Large intestine (tissue), 3 donors: Measurements from ENCODE around the gene NONO. TPM values are rescaled to one million over a fixed set of nuclear protein-coding genes. Genes with fewer than 3 reads are reported as not detected.
A peak's percentile ranks its signal among the peaks of the same experiment; 100 is the strongest.
"Not testable (repeated sequence)": the region's sequence is repeated elsewhere in the genome, so short reads cannot be mapped to it uniquely, and the experiment has no call there.

Experiments
- DNase-seq, 2 donors: peaks; one replicate each; pipeline versions ENCODE4 v3.0.0 to v3.0.0-alpha.2; 2013
- H3K27ac ChIP-seq: one replicate; pipeline ENCODE4 v1.5.1; 2013; ENCODE audit warnings: low read length
- H3K27me3 ChIP-seq: 2 replicates; pipeline ENCODE4 v1.6.1; 2013; ENCODE audit warnings: low read length; ENCODE audit not compliant: control insufficient read depth, insufficient read depth
- H3K36me3 ChIP-seq: 2 replicates; pipeline ENCODE4 v1.6.1; 2013; ENCODE audit warnings: low read length; ENCODE audit not compliant: control insufficient read depth, insufficient read depth
- H3K4me1 ChIP-seq: one replicate; pipeline ENCODE4 v1.6.1; 2013; ENCODE audit warnings: low read length; ENCODE audit not compliant: control insufficient read depth, insufficient read depth
- H3K4me3 ChIP-seq: one replicate; pipeline ENCODE4 v1.5.1; 2013; ENCODE audit warnings: low read length
- H3K9me3 ChIP-seq: one replicate; pipeline ENCODE4 v1.6.1; 2013; ENCODE audit warnings: mild to moderate bottlenecking, low read depth, low read length, moderate library complexity; ENCODE audit not compliant: control insufficient read depth
- WGBS: methylation state at CpG from one replicate; pipeline ENCODE4 v1.1.5; 2013; ENCODE audit warnings: low lambda C conversion rate; ENCODE audit not compliant: insufficient coverage; 5-methylcytosine and 5-hydroxymethylcytosine counted together
- polyA plus RNA-seq: library from polyadenylated mRNA; unstranded; fragments of 120-200 nt; gene quantifications from one replicate; pipeline ENCODE4 v1.2.1, GENCODE V29; 2013

The NONO gene
- polyA plus RNA-seq, 1 donor = 339 TPM

DNA sequence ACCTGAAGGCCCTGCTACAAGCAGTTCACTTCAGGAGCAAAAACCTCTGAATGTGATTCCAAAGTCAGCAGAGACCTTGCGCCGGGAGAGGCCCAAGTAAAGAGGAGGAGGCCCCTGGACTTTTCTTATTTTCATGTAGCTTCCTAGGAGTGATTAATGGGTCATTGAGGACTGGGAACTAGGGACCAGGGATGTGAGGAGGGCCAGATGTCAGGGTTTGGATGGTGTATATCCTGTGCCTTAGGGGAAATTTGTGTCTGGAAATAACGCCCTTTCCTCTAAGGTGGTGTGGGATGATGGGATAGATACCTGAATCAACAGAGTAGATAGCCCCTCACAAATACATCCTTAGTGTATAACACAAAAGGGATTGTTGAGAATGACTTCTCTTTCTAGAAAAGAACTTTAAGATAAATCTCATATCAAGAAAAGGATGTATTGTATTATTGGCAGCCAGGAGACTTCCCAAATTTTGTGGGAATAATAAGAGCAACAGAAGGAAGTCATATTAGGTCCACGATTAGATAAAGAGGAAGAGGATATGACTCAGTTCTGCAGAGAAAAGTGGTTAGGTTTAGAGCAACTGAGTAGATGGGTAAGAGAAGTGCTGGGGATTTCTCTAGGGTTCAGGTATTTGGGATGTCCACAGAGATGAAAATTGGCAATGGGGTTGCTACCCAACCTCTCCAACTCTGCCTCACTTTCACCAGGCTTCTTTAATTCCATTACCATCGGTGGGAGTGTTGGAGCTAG lies 19.2 kb downstream of the NONO start:
- Histone ChIP-seq H3K36me3 (peaks cover 25% of the 10 kb centered on the region), H3K4me1 (peaks cover 18% of the 10 kb centered on the region), H3K4me3 (no peak overlapping the region), H3K27me3 (no peaks in the 10 kb centered on the region), H3K9me3 (no peaks in the 10 kb centered on the region), H3K27ac (peak overlapping the region; percentile 70)
- WGBS = no CpG with 5 or more reads among the region's 5 CpGs
- no peak for DNase-seq

DNA sequence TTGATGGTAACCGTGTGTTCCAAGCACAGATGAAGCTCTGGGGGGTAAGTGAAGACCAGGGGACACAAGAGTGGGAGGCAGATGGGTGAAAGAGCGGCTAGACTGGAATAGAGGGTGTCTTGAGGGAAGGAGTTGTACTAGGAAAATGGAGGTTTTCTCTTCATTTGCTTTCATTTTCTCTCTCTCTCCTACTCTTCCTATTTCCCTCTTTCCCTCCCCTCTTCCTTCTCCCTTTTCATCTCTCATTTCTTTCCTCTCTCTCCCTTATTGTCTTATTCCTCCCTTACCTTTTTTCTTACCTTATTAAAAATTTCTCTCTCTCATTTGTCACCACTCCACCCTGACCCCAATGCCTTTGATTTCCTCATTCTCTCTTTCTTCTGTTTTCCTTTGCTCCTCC lies 21.1 kb downstream of the NONO start:
- Histone ChIP-seq H3K4me1 (peaks cover 18% of the 10 kb centered on the region), H3K36me3 (peaks cover 8% of the 10 kb centered on the region), H3K27ac (no peak overlapping the region), H3K27me3 (no peaks in the 10 kb centered on the region), H3K9me3 (no peaks in the 10 kb centered on the region), H3K4me3 (no peak overlapping the region)
- no CpG with 5 or more reads among the region's 2 CpGs for WGBS
- DNase-seq = no peak

DNA sequence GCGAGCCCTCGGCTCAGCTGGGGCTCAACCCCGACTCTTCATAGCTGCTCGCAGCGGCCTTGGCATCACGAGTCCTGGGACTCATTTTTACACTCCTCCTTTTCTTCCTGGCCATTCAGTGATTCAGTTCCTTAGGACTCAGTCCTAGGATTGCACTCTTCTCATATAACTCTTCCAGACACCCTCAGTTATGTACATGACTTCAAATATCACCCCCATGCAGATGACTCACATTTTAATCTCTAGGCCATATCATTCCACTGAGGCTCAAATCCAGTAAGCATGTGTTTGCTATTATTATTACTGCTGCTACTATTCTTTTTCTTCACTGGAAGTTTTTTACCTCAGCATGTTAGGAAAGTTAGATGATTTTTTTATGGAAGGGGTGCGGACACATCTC lies 32.5 kb downstream of the NONO start:
- no peak overlapping the region for H3K4me3 ChIP-seq
- no peak overlapping the region for H3K27ac ChIP-seq
- H3K36me3 ChIP-seq = no peaks in the 10 kb centered on the region
- H3K4me1 ChIP-seq = no peaks in the 10 kb centered on the region
- DNase-seq = no peak
- no peaks in the 10 kb centered on the region for H3K27me3 ChIP-seq
- no peaks in the 10 kb centered on the region for H3K9me3 ChIP-seq
- no CpG with 5 or more reads among the region's 7 CpGs for WGBS

DNA sequence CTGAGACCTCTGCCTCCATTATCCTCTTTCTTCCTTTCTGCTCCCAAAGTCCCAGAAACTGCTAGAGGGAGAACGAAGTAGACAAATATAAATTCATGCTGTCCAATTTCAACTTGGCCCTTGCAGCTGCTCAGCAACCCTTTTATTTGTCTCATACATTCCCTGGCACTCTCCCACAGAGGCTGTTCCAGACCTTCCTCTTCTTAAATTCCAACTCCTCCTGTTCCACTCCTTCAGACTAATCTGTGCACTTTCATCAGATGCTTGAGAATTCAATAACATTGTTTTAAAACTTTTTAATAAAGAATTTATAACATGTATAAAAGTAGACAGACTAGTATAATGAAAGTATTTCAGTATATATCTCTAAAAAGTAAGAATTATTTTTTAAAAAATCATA lies 33.5 kb downstream of the NONO start:
- H3K4me3 ChIP-seq, H3K27ac ChIP-seq, H3K27me3 ChIP-seq, H3K9me3 ChIP-seq, DNase-seq, H3K4me1 ChIP-seq, H3K36me3 ChIP-seq: not testable (repeated sequence)
- WGBS = no CpG with 5 or more reads among the region's 1 CpG

DNA sequence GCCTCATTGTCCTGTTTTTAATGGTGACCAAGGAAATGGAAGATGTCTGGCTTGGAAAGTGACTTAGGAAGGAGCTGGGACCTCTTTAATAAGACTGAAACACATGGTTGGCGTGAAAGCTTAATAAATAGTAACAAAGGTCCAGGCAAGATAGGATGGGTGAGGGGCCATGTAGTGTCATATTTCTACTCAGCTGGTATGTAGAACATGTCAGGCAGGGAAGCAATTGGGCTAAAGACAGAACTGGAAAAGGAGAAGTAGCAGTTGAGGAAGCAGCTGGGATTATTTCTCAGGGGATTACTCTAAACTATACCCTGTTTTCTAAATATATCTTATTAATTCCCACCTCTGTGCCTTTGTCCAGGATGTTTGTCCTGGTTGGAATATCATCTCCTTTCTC lies 36.7 kb downstream of the NONO start:
- Histone ChIP-seq H3K27ac (no peak overlapping the region), H3K36me3 (no peaks in the 10 kb centered on the region), H3K9me3 (no peaks in the 10 kb centered on the region), H3K4me3 (no peak overlapping the region), H3K4me1 (no peaks in the 10 kb centered on the region), H3K27me3 (no peaks in the 10 kb centered on the region)
- DNase-seq = no peak
- no CpG with 5 or more reads among the region's 1 CpG for WGBS

DNA sequence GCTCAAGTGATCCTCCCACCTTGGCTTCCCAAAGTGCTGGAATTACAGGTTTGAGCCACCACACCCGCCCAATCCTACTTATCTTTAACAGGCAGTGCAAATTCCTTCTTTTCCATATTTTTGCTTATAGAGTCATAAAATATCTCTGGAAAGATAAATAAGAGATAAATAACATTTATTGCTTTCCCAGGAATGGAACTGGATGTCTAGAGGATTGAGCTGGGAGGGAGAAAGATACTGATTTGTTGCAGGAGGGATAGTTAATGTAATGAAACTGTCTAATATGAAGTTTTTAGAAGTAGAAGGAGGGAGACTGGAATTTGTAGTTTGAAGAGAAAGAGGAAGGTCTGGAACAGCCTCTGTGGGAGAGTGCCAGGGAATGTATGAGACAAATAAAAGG lies 38.3 kb downstream of the NONO start:
- Histone ChIP-seq H3K4me3 (no peak overlapping the region), H3K36me3 (no peaks in the 10 kb centered on the region), H3K27me3 (no peaks in the 10 kb centered on the region), H3K4me1 (no peaks in the 10 kb centered on the region), H3K27ac (no peak overlapping the region), H3K9me3 (no peaks in the 10 kb centered on the region)
- no CpG with 5 or more reads among the region's 1 CpG for WGBS
- no peak for DNase-seq

DNA sequence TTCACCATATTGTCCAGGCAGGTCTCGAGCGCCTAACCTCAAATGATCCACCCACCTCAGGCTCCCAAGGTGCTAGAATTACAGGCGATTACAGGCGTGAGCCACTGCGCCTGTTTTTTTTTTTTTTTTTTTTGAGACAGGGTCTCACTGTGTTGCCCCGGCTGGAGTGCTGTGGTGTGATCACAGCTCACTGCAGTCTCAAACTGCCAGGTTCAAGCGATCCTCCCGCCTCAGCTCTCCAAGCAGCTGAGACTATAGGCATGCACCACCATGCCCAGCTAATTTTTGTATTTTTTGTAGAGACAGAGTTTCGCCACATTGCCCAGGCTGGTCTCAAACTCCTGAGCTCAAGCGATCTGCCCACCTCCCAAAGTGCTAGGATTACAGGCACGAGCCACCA lies 41.0 kb downstream of the NONO start:
- not testable (repeated sequence) for H3K4me1 ChIP-seq, H3K36me3 ChIP-seq, H3K4me3 ChIP-seq, H3K27me3 ChIP-seq, H3K27ac ChIP-seq, DNase-seq, H3K9me3 ChIP-seq
- no CpG with 5 or more reads among the region's 11 CpGs for WGBS

DNA sequence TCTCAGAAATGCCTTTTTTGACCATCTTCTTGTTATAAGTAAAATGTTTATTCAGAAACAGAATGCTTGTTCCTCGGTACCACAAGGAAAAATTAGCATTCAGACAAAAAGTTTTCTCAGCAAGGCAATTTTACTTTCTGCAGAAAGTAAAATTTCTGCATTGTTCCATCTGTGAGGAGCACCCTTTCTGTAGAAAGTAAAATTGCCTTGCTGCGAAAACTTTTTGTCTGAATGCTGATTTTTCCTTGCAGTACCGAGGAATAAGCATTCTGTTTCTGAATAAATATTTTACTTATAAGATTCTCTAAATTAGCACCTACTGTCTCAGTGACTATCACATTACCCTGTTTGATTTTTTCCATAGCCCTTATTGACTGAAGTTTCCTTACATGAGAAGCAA lies 43.0 kb downstream of the NONO start:
- H3K27me3 ChIP-seq = no peaks in the 10 kb centered on the region
- no peak for DNase-seq
- no peaks in the 10 kb centered on the region for H3K36me3 ChIP-seq
- no peaks in the 10 kb centered on the region for H3K4me1 ChIP-seq
- no peak overlapping the region for H3K27ac ChIP-seq
- H3K4me3 ChIP-seq = no peak overlapping the region
- no CpG with 5 or more reads among the region's 3 CpGs for WGBS
- no peaks in the 10 kb centered on the region for H3K9me3 ChIP-seq

DNA sequence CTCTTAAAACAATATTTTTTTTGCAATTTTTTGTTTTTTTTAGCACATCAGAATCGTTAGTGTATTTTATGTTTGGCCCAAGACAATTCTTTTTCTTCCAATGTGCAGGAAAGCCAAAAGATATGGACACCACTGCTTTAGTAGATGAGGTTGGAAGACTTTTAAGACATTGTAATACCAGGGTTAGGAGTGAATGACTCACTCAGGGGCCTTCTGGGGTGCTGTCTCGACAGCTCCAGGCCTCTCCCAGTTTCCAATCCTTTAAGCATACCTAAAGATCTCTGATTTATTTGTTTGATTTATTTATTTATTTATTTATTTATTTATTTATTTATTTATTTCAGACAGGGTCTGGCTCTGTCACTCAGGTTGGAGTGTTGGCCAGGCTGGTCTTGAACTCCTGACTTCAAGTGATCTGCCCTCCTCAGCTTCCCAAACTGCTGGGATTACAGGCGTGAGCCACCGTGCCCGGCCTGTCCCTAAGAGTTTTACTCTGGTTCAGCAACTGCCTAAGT lies 65.8 kb downstream of the NONO start:
- H3K27me3 ChIP-seq, H3K9me3 ChIP-seq, H3K4me1 ChIP-seq, H3K27ac ChIP-seq, H3K4me3 ChIP-seq, H3K36me3 ChIP-seq: not testable (repeated sequence)
- no CpG with 5 or more reads among the region's 5 CpGs for WGBS
- peak in 1 of 2 donors; percentile 1 for DNase-seq

DNA sequence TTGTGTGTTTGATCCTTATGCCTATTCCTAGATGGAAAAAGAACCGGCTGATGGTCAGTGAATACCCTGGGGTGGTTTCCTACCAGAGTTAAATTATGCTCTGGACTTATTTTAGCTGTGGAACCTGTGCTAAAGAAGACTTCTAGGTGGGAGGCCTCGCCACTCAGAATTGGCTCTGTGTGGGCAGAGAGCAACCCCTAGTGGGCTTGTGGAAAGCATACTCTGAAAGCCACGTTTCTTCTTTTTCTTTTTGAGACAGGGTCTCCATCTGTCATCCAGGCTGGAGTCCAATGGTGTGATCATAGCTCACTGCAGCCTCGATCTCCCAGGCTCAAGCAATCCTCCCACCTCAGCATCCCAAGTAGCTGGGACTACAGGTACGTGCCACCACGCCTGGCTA lies 66.4 kb downstream of the NONO start:
- no CpG with 5 or more reads among the region's 6 CpGs for WGBS
- H3K9me3 ChIP-seq = not testable (repeated sequence)

More for the DNA sequence above, 66.4 kb downstream of the NONO start:
- not testable (repeated sequence) for H3K36me3 ChIP-seq, H3K27ac ChIP-seq, DNase-seq, H3K4me1 ChIP-seq, H3K27me3 ChIP-seq, H3K4me3 ChIP-seq
